SIG-M5 treated with dmso at 0.1 percent for 504 hours (cell line): ENCODE measurements around the gene IDNK.
"Not testable (repeated sequence)": the region's sequence is repeated elsewhere in the genome, so short reads cannot be mapped to it uniquely, and the experiment has no call there.

ENCODE experiments used
- DNase-seq: peaks from one replicate; lab custom pipeline; 2025; ENCODE audit not compliant: unreplicated experiment; lab: John Stamatoyannopoulos, UW

IDNK gene

GRCh38 chr9:83622939-83623678, at the start of gene IDNK:
TSS of gene IDNK (plus strand) at chr9:83623143. CDS start at chr9:83623172, 29 bp downstream.
- DNase-seq = peak; percentile 47

- DNase-seq = no peak
These were observed 48.5 kb upstream of the IDNK start for GRCh38 chr9:83574482-83574881.

GRCh38 chr9:83582029-83582428, 40.9 kb upstream of the IDNK start:
- DNase-seq = no peak

GRCh38 chr9:83583151-83584014, 39.6 kb upstream of the IDNK start:
- DNase-seq = peak; percentile 77

GRCh38 chr9:83584995-83585394, 37.9 kb upstream of the IDNK start:
- DNase-seq = no peak

GRCh38 chr9:83588256-83588655, 34.7 kb upstream of the IDNK start:
- DNase-seq = no peak

GRCh38 chr9:83596899-83597504, 25.9 kb upstream of the IDNK start:
- no peak for DNase-seq

- DNase-seq = peak; percentile 81
These were observed 24.5 kb upstream of the IDNK start for GRCh38 chr9:83598487-83598886.

- DNase-seq = no peak
These were observed 23.9 kb upstream of the IDNK start for GRCh38 chr9:83599071-83599470.

- DNase-seq = no peak
These were observed 21.5 kb upstream of the IDNK start for GRCh38 chr9:83601463-83601862.

- DNase-seq = not testable (repeated sequence)
These were observed 15.3 kb upstream of the IDNK start for GRCh38 chr9:83607620-83608019.

- DNase-seq = not testable (repeated sequence)
These were observed 9.6 kb upstream of the IDNK start for GRCh38 chr9:83613298-83613697.

GRCh38 chr9:83617299-83617698, 5.6 kb upstream of the IDNK start:
- DNase-seq = no peak

GRCh38 chr9:83620841-83621636, 1.9 kb upstream of the IDNK start:
- DNase-seq = peak; percentile 35

- DNase-seq = peak; percentile 47
These were observed 457 bp upstream of the IDNK start for GRCh38 chr9:83622433-83622938.

GRCh38 chr9:83623679-83624076, 735 bp downstream of the IDNK start:
- no peak for DNase-seq

- no peak for DNase-seq
These were observed 2.2 kb downstream of the IDNK start for GRCh38 chr9:83625178-83625577.

GRCh38 chr9:83628540-83628939, 5.6 kb downstream of the IDNK start:
- peak; percentile 23 for DNase-seq

- DNase-seq = no peak
These were observed 6.6 kb downstream of the IDNK start for GRCh38 chr9:83629433-83630104.

GRCh38 chr9:83630938-83631457, 8.1 kb downstream of the IDNK start:
- no peak for DNase-seq
